Bronchial epithelial cell (primary cell): ENCODE measurements around the gene UBE2G1. TPM values are rescaled to one million over a fixed set of nuclear protein-coding genes. Genes with fewer than 3 reads are reported as not detected.
"Not testable (repeated sequence)": the region's sequence is repeated elsewhere in the genome, so short reads cannot be mapped to it uniquely, and the experiment has no call there.

ENCODE experiments used
- DNase-seq: peaks from one replicate; pipeline ENCODE4 v3.0.0-alpha.2; 2010; ENCODE audit warnings: low read depth
- FAIRE-seq: peaks from 2 replicates; lab custom pipeline; 2011; peaks lifted over from hg19 to GRCh38; lab: Jason Lieb, UNC
- H3K27me3 ChIP-seq: 2 replicates; pipeline ENCODE4 v1.5.1; 2011; ENCODE audit warnings: low read length; ENCODE audit not compliant: control insufficient read depth, insufficient read depth
- H3K36me3 ChIP-seq: 2 replicates; pipeline ENCODE4 v1.5.1; 2011; ENCODE audit warnings: low read length; ENCODE audit not compliant: control insufficient read depth, insufficient read depth
- H3K4me3 ChIP-seq: 2 replicates; pipeline ENCODE4 v1.5.1; 2011; ENCODE audit warnings: mild to moderate bottlenecking, low read depth, low read length, control low read depth
- total RNA-seq: library from RNA; depleted of rRNA; stranded (reverse); fragments of >200 nt; gene quantifications from 2 replicates; pipeline ENCODE4 v1.2.1, GENCODE V29; 2014
- TF ChIP-seq, protein P1 (sequence below): IDR thresholded peaks from 2 replicates; pipeline ENCODE4 v1.5.1; 2011; ENCODE audit warnings: mild to moderate bottlenecking, moderate library complexity, low read length, control low read depth, inconsistent platforms; ENCODE audit not compliant: insufficient read depth, severe bottlenecking

UBE2G1 gene
- total RNA-seq, 1 donor from 2014 or later: 39.2 TPM

DNA sequence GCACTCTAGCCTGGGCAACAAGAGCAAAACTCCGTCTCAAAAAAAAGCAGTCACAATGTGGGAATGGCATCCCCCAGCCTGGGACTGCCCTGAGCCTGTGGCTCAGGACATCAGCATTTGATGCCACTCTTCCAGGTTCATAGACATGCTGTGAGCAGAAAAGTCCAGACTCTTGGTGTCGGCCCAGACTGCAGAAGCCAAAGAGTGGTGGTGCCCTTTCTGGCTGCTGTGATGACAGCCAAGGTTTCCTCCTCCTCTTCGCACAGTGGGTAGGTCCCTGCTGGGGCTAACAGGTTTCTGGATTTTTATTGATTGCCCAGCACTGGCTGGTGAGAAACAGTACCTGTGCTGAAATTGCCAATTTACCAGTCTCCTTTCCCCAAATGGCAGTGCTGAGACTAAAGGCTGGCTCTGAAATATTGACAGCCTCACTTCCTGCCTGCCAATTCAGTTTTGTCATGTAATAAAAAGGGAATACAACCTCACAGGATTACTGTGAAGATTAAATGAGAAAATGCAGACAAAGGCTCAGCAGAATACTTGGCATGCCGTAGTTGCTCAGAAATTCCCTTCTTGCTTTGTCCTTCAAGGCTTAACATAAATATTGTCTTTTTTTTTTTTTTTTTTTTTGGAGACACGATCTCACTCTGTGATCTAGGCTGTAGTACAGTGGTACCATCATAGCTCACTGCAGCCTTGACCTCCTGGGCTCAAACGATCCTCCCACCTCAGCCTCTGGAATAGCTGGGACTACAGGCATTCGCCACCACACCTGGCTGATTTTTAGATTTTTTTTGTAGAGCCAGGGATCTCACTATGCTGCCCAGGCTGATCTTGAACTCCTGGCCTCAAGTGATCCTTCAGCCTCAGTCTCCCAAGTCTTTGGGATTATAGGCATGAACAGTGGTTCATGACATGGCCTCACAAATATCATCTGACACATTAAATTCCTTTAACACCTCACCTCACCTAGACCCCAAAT lies 15.5 kb upstream of the UBE2G1 start:
- DNase-seq: no peak
- no peak overlapping the region for H3K4me3 ChIP-seq
- no peaks in the 10 kb centered on the region for H3K36me3 ChIP-seq
- FAIRE-seq: peak; percentile 43
- no peaks in the 10 kb centered on the region for H3K27me3 ChIP-seq
- TF ChIP-seq, protein P1, sequence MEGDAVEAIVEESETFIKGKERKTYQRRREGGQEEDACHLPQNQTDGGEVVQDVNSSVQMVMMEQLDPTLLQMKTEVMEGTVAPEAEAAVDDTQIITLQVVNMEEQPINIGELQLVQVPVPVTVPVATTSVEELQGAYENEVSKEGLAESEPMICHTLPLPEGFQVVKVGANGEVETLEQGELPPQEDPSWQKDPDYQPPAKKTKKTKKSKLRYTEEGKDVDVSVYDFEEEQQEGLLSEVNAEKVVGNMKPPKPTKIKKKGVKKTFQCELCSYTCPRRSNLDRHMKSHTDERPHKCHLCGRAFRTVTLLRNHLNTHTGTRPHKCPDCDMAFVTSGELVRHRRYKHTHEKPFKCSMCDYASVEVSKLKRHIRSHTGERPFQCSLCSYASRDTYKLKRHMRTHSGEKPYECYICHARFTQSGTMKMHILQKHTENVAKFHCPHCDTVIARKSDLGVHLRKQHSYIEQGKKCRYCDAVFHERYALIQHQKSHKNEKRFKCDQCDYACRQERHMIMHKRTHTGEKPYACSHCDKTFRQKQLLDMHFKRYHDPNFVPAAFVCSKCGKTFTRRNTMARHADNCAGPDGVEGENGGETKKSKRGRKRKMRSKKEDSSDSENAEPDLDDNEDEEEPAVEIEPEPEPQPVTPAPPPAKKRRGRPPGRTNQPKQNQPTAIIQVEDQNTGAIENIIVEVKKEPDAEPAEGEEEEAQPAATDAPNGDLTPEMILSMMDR: no peak

DNA sequence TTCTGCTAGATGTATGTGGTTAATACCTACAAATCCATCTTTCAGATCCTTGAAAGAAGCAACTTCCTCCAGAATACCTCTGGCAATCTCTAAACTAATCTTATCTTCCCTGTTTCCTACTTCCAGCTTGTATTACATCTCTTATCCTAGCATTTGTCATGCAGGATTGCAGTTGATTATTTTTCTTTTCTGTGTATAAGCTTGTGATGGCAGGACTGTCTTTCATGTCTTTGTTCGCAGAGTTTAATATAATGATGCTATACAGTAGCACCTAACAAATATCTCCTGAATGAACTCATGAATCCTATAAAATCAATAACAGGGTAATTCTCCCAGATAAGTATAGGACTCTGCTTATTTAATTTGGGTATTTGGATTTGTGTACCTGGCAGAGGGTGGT lies 12.2 kb upstream of the UBE2G1 start:
- no peak overlapping the region for H3K4me3 ChIP-seq
- H3K27me3 ChIP-seq: no peaks in the 10 kb centered on the region

DNA sequence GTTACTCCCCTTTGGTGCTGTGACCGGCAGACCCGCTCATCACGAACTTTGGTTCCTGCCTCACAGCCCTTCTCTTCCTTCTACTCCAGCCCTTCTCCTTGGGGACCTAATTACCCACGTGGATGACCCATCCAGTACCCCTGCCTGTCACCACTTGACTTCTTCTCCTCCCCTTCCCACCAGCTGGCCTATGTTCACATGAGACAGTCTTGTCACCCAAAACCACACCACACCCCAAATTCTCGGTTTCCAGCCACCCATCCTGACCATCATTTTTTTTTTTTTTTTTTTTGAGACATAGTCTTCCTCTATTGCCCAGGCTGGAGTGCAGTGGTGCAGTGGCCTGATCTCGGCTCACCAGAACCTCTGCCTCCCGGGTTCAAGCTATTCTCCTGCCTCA lies 10.8 kb upstream of the UBE2G1 start:
- not testable (repeated sequence) for H3K36me3 ChIP-seq, H3K27me3 ChIP-seq, DNase-seq, H3K4me3 ChIP-seq
- FAIRE-seq: peak; percentile 87

More for the DNA sequence above, 12.2 kb upstream of the UBE2G1 start:
- FAIRE-seq (no peak), DNase-seq (no peak)
- H3K36me3 ChIP-seq: no peaks in the 10 kb centered on the region
- TF ChIP-seq, protein P1: no peak

DNA sequence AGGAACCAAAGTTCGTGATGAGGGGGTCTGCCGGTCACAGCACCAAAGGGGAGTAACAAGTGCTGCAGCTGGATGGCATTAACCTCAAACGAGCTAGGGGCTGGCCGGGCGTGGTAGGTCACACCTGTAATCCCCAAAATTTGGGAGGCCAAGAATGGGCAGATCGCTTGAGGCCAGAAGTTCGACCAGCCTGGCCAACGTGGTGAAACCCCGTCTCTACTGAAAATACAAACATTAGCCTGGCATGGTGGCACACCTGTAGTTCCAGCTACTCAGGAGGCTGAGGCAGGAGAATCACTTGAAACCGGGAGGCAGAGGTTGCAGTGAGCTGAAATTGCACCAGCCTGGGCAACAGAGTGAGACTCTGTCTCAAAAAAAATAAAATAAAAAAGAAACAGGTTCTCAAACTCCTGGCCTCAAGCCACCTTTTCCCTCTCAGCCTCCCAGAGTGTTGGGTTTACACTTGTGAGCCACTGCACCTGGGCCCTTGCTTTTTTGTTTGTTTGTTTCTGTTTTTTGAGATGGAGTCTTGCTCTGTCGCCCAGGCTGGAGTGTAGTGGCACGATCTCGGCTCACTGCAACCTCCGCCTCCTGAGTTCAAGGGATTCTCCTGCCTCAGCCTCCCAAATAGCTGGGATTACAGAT lies 9.4 kb upstream of the UBE2G1 start:
- DNase-seq, H3K4me3 ChIP-seq, FAIRE-seq, H3K36me3 ChIP-seq, H3K27me3 ChIP-seq: not testable (repeated sequence)

DNA sequence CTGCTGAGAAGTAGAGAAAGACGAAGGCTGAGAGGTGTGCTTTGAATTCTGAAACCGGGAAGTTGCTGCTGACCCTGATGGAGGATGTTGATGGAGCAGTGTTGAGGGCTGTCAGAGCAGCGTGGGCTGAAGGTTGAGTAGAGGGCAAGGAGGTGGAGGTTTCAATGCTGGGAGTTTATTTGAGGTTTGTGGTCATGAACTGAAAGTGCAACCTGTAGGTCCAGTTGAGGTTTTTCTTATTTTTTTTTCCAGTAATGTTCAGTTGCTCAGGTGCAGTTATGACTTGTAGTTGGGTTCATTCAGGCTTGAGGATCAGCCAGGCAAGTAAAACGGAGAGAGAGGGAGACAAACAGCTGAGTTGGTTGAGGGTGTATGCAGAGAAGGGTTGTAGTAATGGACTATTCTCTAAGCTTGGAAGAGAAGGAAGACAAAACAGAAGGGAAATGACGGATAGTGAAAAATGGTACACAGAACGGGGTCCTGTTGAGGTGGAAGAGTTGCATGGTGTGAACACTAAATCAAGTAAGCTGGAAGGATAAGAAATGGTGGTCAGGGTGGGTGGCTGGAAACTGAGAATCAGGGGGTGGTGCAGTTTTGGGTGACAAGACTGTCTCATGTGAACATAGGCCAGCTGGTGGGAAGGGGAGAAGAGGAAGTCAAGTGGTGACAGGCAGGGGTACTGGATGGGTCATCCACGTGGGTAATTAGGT lies 8.7 kb upstream of the UBE2G1 start:
- no peak for DNase-seq
- Histone ChIP-seq H3K36me3 (no peaks in the 10 kb centered on the region), H3K4me3 (no peak overlapping the region), H3K27me3 (no peaks in the 10 kb centered on the region)
- peak; percentile 97 for FAIRE-seq
- TF ChIP-seq, protein P1: no peak

DNA sequence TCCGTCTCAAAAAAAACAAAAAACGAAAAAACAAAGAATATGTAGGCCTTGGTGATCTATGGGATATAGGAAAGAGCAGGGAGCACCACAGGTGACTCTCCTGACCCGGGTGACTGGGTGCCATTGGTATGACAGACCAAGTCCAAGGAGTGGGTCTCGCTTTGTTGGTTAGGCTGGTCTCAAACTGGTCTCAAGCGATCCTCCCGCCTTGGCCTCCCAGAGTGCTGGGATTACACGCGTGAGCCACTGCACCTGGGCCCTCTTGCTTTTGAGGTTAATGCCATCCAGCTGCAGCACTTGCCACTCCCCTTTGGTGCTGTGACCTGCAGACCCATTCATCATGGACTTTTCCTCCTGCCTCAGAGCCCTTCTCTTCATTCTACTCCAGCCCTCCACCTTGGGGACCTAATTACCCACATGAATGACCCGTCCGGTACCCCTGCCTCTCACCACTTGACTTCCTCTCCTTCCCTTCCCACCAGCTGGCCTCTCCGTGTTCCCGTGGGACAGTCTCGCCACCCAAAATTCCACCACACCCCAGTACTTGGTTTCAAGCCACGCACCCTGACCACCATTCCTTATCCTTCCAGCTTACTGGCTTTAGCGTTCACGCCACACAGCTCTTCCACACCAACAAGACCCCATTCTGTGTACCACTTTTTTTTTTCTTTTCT lies 3.2 kb upstream of the UBE2G1 start:
- Histone ChIP-seq H3K4me3 (no peak overlapping the region), H3K36me3 (no peaks in the 10 kb centered on the region), H3K27me3 (no peaks in the 10 kb centered on the region)
- DNase-seq: no peak
- FAIRE-seq: no peak
- TF ChIP-seq, protein P1: no peak
